GM12878 (cell line): ENCODE measurements around the gene ZBTB34. TPM values are rescaled to one million over a fixed set of nuclear protein-coding genes. Genes with fewer than 3 reads are reported as not detected.

Experiments
- ATAC-seq: fragments of 200-7000 bp; cut with Tn5 transposase; 3 replicates; pipeline ENCODE4 v1.9.1; 2020; ENCODE audit warnings: mild to moderate bottlenecking, moderate library complexity
- BruUV-seq: library from RNA; stranded (reverse); fragments of 400-500 nt; replicated peaks from 2 replicates; lab custom pipeline; 2021; lab: Mats Ljungman, UMichigan
- CTCF ChIA-PET: fragments of 300-600 bp; sonication (Branson Sonifier 250); formaldehyde crosslinking; extraction: SDS; loops from one replicate; lab custom pipeline; 2021; ENCODE audit warnings: inconsistent platforms; lab: Yijun Ruan, JAX
- POLR2A ChIA-PET: fragments of 350-600 bp; formaldehyde crosslinking; extraction: SDS; loops from one replicate; lab custom pipeline; 2021; ENCODE audit warnings: inconsistent platforms; lab: Charles Lee
- RAD21 ChIA-PET: fragments of 300-600 bp; sonication (Branson Sonifier 250); formaldehyde crosslinking; loops from one replicate; lab custom pipeline; 2023; ENCODE audit warnings: antibody characterized with exemption; ENCODE audit not compliant: unreplicated experiment; lab: Charles Lee
- SMC1A ChIA-PET: fragments of 300-600 bp; sonication (Branson Sonifier 250); formaldehyde crosslinking; loops from one replicate; lab custom pipeline; 2023; ENCODE audit not compliant: unreplicated experiment, uncharacterized antibody; lab: Charles Lee
- DNase-seq: peaks from one replicate; pipeline ENCODE4 v3.0.0-alpha.2; 2011; ENCODE audit warnings: low read depth, low spot score
- FAIRE-seq: peaks from 3 replicates; lab custom pipeline; 2011; peaks lifted over from hg19 to GRCh38; lab: Jason Lieb, UNC
- H2AFZ ChIP-seq: 2 replicates; pipeline ENCODE4 v1.6.0; 2011; ENCODE audit warnings: low read depth, low read length, control low read depth; ENCODE audit not compliant: control insufficient read depth
- H3K27ac ChIP-seq: 2 replicates; pipeline ENCODE4 v1.5.1; 2011; ENCODE audit warnings: control low read depth; ENCODE audit not compliant: control insufficient read depth, insufficient read depth
- H3K27me3 ChIP-seq, 2 experiments: replicated peaks in 1 of 2; 2 replicates each; pipeline versions ENCODE4 v1.6.0 to v1.6.1; 2011; ENCODE audit warnings: low read length in 1 of 2; ENCODE audit not compliant: control insufficient read depth in 2 of 2, insufficient read depth in 2 of 2
- H3K36me3 ChIP-seq, 2 experiments: 2 replicates each; pipeline ENCODE4 v1.5.1; 2011; ENCODE audit warnings: low read length in 1 of 2; ENCODE audit not compliant: control insufficient read depth in 2 of 2, insufficient read depth in 2 of 2
- H3K4me1 ChIP-seq: 2 replicates; pipeline ENCODE4 v1.6.1; 2011; ENCODE audit warnings: mild to moderate bottlenecking, low read length, moderate library complexity, mixed read lengths; ENCODE audit not compliant: control insufficient read depth, insufficient read depth
- H3K4me2 ChIP-seq: 2 replicates; pipeline ENCODE4 v1.6.0; 2011; ENCODE audit warnings: control low read depth; ENCODE audit not compliant: control insufficient read depth, insufficient read depth
- H3K4me3 ChIP-seq: fragments of 200-600 bp; sonication (generic); 2 replicates; pipeline ENCODE4 v1.5.1; 2016
- H3K79me2 ChIP-seq: 2 replicates; pipeline ENCODE4 v1.6.0; 2011; ENCODE audit warnings: low read length; ENCODE audit not compliant: control insufficient read depth, insufficient read depth
- H3K9ac ChIP-seq: 2 replicates; pipeline ENCODE4 v1.8.0; 2011; ENCODE audit warnings: low read length, control low read depth, mixed read lengths; ENCODE audit not compliant: control insufficient read depth, insufficient read depth
- H3K9me3 ChIP-seq: replicated peaks from 3 replicates; pipeline ENCODE4 v1.5.1; 2011; ENCODE audit warnings: mild to moderate bottlenecking, low read length; ENCODE audit not compliant: control insufficient read depth, insufficient read depth
- H4K20me1 ChIP-seq: 2 replicates; pipeline ENCODE4 v1.6.0; 2011; ENCODE audit not compliant: control insufficient read depth, insufficient read depth
- BACH1 ChIP-seq: fragments of 450-650 bp; IDR thresholded peaks from 2 replicates; pipeline ENCODE4 v1.6.1; 2017; ENCODE audit warnings: mild to moderate bottlenecking, borderline replicate concordance
- POLR2AphosphoS2 ChIP-seq: IDR thresholded peaks from 2 replicates; pipeline ENCODE4 v1.6.1; 2011; ENCODE audit warnings: low read depth, mild to moderate bottlenecking, low read length, improper control_type of control experiment, moderate library complexity
- SIN3A ChIP-seq: IDR thresholded peaks from 2 replicates; pipeline ENCODE4 v1.6.1; 2012; ENCODE audit warnings: low read depth, low read length, improper control_type of control experiment
- WGBS: methylation state at CpG from one replicate; pipeline ENCODE4 v1.1.6; 2016; ENCODE audit warnings: low lambda C conversion rate; ENCODE audit not compliant: insufficient replicate concordance, insufficient coverage; ENCODE audit errors: missing lambda C conversion rate; 5-methylcytosine and 5-hydroxymethylcytosine counted together
- in situ Hi-C: fragments of 300-500 bp; cut with MboI; formaldehyde crosslinking; loops from 9 replicates; pipeline ENCODE4 v1.14.3; 2018; ENCODE audit warnings: mixed read lengths
- intact Hi-C: fragments of 100-400 bp; cut with micrococcal nuclease; formaldehyde crosslinking; loops from one replicate; pipeline ENCODE4 v1.14.2; 2022; ENCODE audit not compliant: unreplicated experiment
- polyA plus RNA-seq, 11 experiments: library from polyadenylated mRNA; depleted of rRNA in 4 of 11; unstranded in 6 of 11; stranded (reverse) in 5 of 11; fragments of >200 nt; fragmentation: Nextera tagmentation in 4 of 11; fragmentation: Illumina TruSeq in 1 of 11; extraction: Ambion mirVana in 4 of 11; extraction: Trizol in 1 of 11; gene quantifications; 1 replicate in 1 of 11; 2 replicates in 10 of 11; pipeline versions ENCODE4 v1.2.1 to v1.2.3, GENCODE V29; 2011 to 2016; ENCODE audit warnings: inconsistent platforms in 2 of 11, missing spikeins in 2 of 11, low read depth in 1 of 11
- total RNA-seq, 4 experiments: library from RNA; depleted of rRNA in 3 of 4; stranded (reverse); fragments of >200 nt in 3 of 4; fragmentation: Illumina TruSeq in 1 of 4; extraction: Trizol in 1 of 4; gene quantifications; 2 replicates each; pipeline versions ENCODE4 v1.2.1 to v1.2.3, GENCODE V29; 2013 to 2021
- TF ChIP-seq, protein P1 (sequence below): fragments of 450-650 bp; IDR thresholded peaks from 2 replicates; pipeline ENCODE4 v1.6.1; 2017; ENCODE audit warnings: borderline replicate concordance
- TF ChIP-seq, protein P2 (sequence below): fragments of 450-650 bp; formaldehyde crosslinking; IDR thresholded peaks from 2 replicates; pipeline ENCODE4 v1.4.0; 2020; ENCODE audit warnings: mild to moderate bottlenecking, moderate library complexity
- TF ChIP-seq, protein P3 (sequence below): fragments of 450-650 bp; IDR thresholded peaks from 2 replicates; pipeline ENCODE4 v1.6.1; 2017; ENCODE audit warnings: mild to moderate bottlenecking, moderate library complexity

The ZBTB34 gene
- total and polyA plus RNA-seq, 10 of the 15 experiments (the other 5 are each of a cell fraction or from before 2014, with no cell fraction given): 0.71 to 11.3 (median 3.8) TPM

DNA sequence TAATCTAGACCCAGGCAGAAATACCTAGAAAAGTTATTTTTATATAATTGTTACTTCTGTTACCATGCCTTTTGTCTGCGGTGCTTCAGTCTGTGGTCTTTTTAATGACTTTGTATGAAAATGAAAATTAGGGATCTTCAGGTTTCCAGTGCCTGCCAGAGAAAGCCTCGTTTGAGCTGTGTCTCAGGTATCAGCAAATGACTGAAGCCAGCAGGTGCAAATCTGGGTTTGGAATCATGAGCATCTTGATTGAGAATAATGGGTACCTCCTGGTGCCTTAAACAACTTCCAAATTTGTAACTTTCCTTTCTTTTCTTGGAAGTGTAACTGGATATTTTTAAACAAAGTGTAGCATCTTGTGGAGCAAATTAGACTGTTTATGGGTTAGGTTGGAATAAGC, 4.3 kb downstream of the ZBTB34 start:
- H3K4me3 ChIP-seq: no peak overlapping the region
- POLR2A ChIA-PET: interaction anchor here (0.6 to 2.2 kb wide), 6 partner anchors 13 to 60 kb away, joined by 3 to 9 read pairs (median 3); partner anchors contain the start of gene ZBTB43
- no peaks in the 10 kb centered on the region; the same call in 1 of the 2 replicates for H4K20me1 ChIP-seq
- intact Hi-C loops (no loop called here), in situ Hi-C loops (no loop called here)
- CTCF ChIA-PET: interaction anchor here (0.9 to 1.6 kb wide), 5 partner anchors 14 to 158 kb away, joined by 3 to 4 read pairs (median 4); partner anchors contain the start of gene RALGPS1
- peaks cover 29% of the 10 kb centered on the region for H3K79me2 ChIP-seq
- H3K9me3 ChIP-seq: no peaks in the 10 kb centered on the region
- no peak overlapping the region for H3K27ac ChIP-seq
- H2AFZ ChIP-seq: no peak overlapping the region
- TF ChIP-seq SIN3A (no peak), BACH1 (no peak)
- TF ChIP-seq, protein P1, sequence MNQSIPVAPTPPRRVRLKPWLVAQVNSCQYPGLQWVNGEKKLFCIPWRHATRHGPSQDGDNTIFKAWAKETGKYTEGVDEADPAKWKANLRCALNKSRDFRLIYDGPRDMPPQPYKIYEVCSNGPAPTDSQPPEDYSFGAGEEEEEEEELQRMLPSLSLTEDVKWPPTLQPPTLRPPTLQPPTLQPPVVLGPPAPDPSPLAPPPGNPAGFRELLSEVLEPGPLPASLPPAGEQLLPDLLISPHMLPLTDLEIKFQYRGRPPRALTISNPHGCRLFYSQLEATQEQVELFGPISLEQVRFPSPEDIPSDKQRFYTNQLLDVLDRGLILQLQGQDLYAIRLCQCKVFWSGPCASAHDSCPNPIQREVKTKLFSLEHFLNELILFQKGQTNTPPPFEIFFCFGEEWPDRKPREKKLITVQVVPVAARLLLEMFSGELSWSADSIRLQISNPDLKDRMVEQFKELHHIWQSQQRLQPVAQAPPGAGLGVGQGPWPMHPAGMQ: no peak
- no TSS peak for BruUV-seq
- no peak overlapping the region for H3K4me2 ChIP-seq
- H3K4me1 ChIP-seq: peaks cover 6% of the 10 kb centered on the region
- no peaks in the 10 kb centered on the region for H3K27me3 ChIP-seq
- peaks cover 0 to 7% of the 10 kb centered on the region in 2 experiments; a peak in 1 of 4 replicates for H3K36me3 ChIP-seq
- H3K9ac ChIP-seq: no peak overlapping the region
- no peak for ATAC-seq
- SMC1A ChIA-PET: interaction anchor here (1.0 to 3.5 kb wide), 6 partner anchors 8 to 58 kb away, joined by 3 to 19 read pairs (median 4); no protein-coding TSS in a partner anchor
- RAD21 ChIA-PET: interaction anchor here (0.8 to 1.0 kb wide), 3 partner anchors 22 to 60 kb away, joined by 3 to 4 read pairs (median 3); partner anchors contain the start of gene ZBTB43
- WGBS: 52% methylated on average over 2 of the region's 2 CpGs
- no peak for DNase-seq
- no peak for FAIRE-seq

DNA sequence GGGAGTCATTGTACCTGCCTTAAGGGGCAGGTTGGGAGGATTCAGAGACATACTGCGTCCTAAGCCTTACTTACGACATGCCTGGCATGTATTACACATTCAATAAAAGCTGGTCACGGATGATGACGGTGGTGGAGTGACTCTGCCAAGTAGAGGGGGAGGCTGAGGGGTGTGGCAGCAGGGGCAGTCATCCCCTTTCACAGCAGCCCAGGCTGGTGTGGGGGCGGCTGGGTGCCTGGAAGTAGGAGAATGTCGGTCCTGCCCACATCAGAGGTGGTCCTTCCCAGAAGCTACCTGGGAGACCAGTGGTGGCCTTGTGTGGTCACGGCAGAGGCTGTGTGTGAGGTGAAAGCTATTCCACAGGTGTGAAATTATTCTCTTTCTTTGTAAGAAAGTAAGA, 8.9 kb downstream of the ZBTB34 start:
- SMC1A ChIA-PET: interaction anchor here (1.9 kb wide), 1 partner anchor 15 kb away, joined by 5 read pairs; no protein-coding TSS in a partner anchor
- DNase-seq (no peak), FAIRE-seq (no peak), ATAC-seq (no peak)
- H4K20me1 ChIP-seq: no peaks in the 10 kb centered on the region
- no peak overlapping the region for H3K4me3 ChIP-seq
- H3K4me2 ChIP-seq: no peak overlapping the region
- peaks cover 11% of the 10 kb centered on the region for H3K79me2 ChIP-seq
- POLR2A ChIA-PET: no interaction called here
- BruUV-seq: no TSS peak
- RAD21 ChIA-PET: interaction anchor here (1.3 kb wide), 1 partner anchor 30 kb away, joined by 3 read pairs; no protein-coding TSS in a partner anchor
- H3K27me3 ChIP-seq: no peaks in the 10 kb centered on the region
- no peaks in the 10 kb centered on the region for H3K9me3 ChIP-seq
- no peak overlapping the region for H3K9ac ChIP-seq
- no peak overlapping the region for H2AFZ ChIP-seq
- in situ Hi-C loops (no loop called here), intact Hi-C loops (no loop called here)
- no peak overlapping the region for H3K27ac ChIP-seq
- H3K36me3 ChIP-seq: peaks cover 0 to 7% of the 10 kb centered on the region in 2 experiments; a peak in 1 of 4 replicates
- WGBS: 92% methylated on average over 7 of the region's 7 CpGs
- CTCF ChIA-PET: interaction anchor here (1.3 kb wide), 1 partner anchor 346 kb away, joined by 3 read pairs; no protein-coding TSS in a partner anchor
- H3K4me1 ChIP-seq: peaks cover 16% of the 10 kb centered on the region
- TF ChIP-seq, protein P2, sequence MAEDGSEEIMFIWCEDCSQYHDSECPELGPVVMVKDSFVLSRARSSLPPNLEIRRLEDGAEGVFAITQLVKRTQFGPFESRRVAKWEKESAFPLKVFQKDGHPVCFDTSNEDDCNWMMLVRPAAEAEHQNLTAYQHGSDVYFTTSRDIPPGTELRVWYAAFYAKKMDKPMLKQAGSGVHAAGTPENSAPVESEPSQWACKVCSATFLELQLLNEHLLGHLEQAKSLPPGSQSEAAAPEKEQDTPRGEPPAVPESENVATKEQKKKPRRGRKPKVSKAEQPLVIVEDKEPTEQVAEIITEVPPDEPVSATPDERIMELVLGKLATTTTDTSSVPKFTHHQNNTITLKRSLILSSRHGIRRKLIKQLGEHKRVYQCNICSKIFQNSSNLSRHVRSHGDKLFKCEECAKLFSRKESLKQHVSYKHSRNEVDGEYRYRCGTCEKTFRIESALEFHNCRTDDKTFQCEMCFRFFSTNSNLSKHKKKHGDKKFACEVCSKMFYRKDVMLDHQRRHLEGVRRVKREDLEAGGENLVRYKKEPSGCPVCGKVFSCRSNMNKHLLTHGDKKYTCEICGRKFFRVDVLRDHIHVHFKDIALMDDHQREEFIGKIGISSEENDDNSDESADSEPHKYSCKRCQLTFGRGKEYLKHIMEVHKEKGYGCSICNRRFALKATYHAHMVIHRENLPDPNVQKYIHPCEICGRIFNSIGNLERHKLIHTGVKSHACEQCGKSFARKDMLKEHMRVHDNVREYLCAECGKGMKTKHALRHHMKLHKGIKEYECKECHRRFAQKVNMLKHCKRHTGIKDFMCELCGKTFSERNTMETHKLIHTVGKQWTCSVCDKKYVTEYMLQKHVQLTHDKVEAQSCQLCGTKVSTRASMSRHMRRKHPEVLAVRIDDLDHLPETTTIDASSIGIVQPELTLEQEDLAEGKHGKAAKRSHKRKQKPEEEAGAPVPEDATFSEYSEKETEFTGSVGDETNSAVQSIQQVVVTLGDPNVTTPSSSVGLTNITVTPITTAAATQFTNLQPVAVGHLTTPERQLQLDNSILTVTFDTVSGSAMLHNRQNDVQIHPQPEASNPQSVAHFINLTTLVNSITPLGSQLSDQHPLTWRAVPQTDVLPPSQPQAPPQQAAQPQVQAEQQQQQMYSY (CRISPR knock-in tag): no peak
- TF ChIP-seq POLR2AphosphoS2: no peak
- TF ChIP-seq, protein P3, sequence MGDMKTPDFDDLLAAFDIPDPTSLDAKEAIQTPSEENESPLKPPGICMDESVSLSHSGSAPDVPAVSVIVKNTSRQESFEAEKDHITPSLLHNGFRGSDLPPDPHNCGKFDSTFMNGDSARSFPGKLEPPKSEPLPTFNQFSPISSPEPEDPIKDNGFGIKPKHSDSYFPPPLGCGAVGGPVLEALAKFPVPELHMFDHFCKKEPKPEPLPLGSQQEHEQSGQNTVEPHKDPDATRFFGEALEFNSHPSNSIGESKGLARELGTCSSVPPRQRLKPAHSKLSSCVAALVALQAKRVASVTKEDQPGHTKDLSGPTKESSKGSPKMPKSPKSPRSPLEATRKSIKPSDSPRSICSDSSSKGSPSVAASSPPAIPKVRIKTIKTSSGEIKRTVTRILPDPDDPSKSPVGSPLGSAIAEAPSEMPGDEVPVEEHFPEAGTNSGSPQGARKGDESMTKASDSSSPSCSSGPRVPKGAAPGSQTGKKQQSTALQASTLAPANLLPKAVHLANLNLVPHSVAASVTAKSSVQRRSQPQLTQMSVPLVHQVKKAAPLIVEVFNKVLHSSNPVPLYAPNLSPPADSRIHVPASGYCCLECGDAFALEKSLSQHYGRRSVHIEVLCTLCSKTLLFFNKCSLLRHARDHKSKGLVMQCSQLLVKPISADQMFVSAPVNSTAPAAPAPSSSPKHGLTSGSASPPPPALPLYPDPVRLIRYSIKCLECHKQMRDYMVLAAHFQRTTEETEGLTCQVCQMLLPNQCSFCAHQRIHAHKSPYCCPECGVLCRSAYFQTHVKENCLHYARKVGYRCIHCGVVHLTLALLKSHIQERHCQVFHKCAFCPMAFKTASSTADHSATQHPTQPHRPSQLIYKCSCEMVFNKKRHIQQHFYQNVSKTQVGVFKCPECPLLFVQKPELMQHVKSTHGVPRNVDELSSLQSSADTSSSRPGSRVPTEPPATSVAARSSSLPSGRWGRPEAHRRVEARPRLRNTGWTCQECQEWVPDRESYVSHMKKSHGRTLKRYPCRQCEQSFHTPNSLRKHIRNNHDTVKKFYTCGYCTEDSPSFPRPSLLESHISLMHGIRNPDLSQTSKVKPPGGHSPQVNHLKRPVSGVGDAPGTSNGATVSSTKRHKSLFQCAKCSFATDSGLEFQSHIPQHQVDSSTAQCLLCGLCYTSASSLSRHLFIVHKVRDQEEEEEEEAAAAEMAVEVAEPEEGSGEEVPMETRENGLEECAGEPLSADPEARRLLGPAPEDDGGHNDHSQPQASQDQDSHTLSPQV: no peak
